Mesenchymal stem cell (in vitro differentiated cells and primary cell): Measurements from ENCODE around the gene CPSF4.

Experiments
- DNase-seq: peaks from one replicate; pipeline ENCODE4 v3.0.0-alpha.2; 2013
- H2AFZ ChIP-seq: one replicate; pipeline ENCODE4 v1.6.1; 2013; ENCODE audit warnings: low read depth, mild to moderate bottlenecking, control low read depth, inconsistent platforms, low read length, moderate library complexity
- H2AK5ac ChIP-seq: 2 replicates; pipeline ENCODE4 v1.6.1; 2013; ENCODE audit warnings: low read length, moderate library complexity, mild to moderate bottlenecking, inconsistent platforms; ENCODE audit not compliant: severe bottlenecking
- H2BK120ac ChIP-seq: one replicate; pipeline ENCODE4 v1.6.1; 2013; ENCODE audit warnings: low read depth, mild to moderate bottlenecking, inconsistent platforms, low read length, moderate library complexity
- H2BK12ac ChIP-seq, 2 experiments: one replicate each; pipeline ENCODE4 v1.6.1; 2013; ENCODE audit warnings: inconsistent platforms in 2 of 2, low read length in 2 of 2, mild to moderate bottlenecking in 2 of 2, moderate library complexity in 2 of 2, control low read depth in 1 of 2
- H2BK15ac ChIP-seq: one replicate; pipeline ENCODE4 v1.6.1; 2013; ENCODE audit warnings: mild to moderate bottlenecking, low read depth, inconsistent platforms; ENCODE audit not compliant: poor library complexity, severe bottlenecking
- H2BK5ac ChIP-seq: 2 replicates; pipeline ENCODE4 v1.6.1; 2013; ENCODE audit warnings: low read depth, mild to moderate bottlenecking, low read length, control low read depth, inconsistent platforms; ENCODE audit not compliant: poor library complexity, severe bottlenecking
- H3K14ac ChIP-seq, 2 experiments: one replicate each; pipeline ENCODE4 v1.6.1; 2013; ENCODE audit warnings: inconsistent platforms in 2 of 2, low read length in 2 of 2, control low read depth in 1 of 2, mild to moderate bottlenecking in 1 of 2, moderate library complexity in 1 of 2
- H3K18ac ChIP-seq, 2 experiments: one replicate each; pipeline ENCODE4 v1.6.1; 2013; ENCODE audit warnings: inconsistent platforms in 2 of 2, low read length in 2 of 2, control low read depth in 1 of 2, low read depth in 1 of 2, mild to moderate bottlenecking in 1 of 2
- H3K23ac ChIP-seq, 2 experiments: one replicate each; pipeline ENCODE4 v1.6.1; 2013; ENCODE audit warnings: inconsistent platforms in 2 of 2, low read length in 2 of 2, mild to moderate bottlenecking in 2 of 2, moderate library complexity in 2 of 2, control low read depth in 1 of 2
- H3K27ac ChIP-seq: 2 replicates; pipeline ENCODE4 v1.5.1; 2013; ENCODE audit warnings: mild to moderate bottlenecking, moderate library complexity, low read length, control low read depth, inconsistent platforms; ENCODE audit not compliant: poor library complexity, severe bottlenecking
- H3K27me3 ChIP-seq, 2 experiments: 2 replicates each; pipeline versions ENCODE4 v1.6.1 to v1.7.0; 2013; ENCODE audit warnings: low read length in 2 of 2, mild to moderate bottlenecking in 2 of 2, moderate library complexity in 2 of 2, control low read depth in 1 of 2, inconsistent platforms in 1 of 2; ENCODE audit not compliant: control insufficient read depth in 1 of 2, insufficient read depth in 1 of 2
- H3K36me3 ChIP-seq, 2 experiments: 2 replicates each; pipeline versions ENCODE4 v1.6.1 to v1.7.0; 2013; ENCODE audit warnings: low read length in 2 of 2, control low read depth in 1 of 2, inconsistent platforms in 1 of 2, low read depth in 1 of 2, mild to moderate bottlenecking in 1 of 2; ENCODE audit not compliant: insufficient read depth in 2 of 2, control insufficient read depth in 1 of 2
- H3K4ac ChIP-seq, 2 experiments: one replicate each; pipeline ENCODE4 v1.6.1; 2013; ENCODE audit warnings: inconsistent platforms in 2 of 2, low read length in 2 of 2, mild to moderate bottlenecking in 2 of 2, moderate library complexity in 2 of 2, control low read depth in 1 of 2, low read depth in 1 of 2
- H3K4me1 ChIP-seq: 2 replicates; pipeline ENCODE4 v1.6.1; 2013; ENCODE audit warnings: low read depth, low read length, control low read depth; ENCODE audit not compliant: control insufficient read depth, insufficient read depth
- H3K4me2 ChIP-seq: 2 replicates; pipeline ENCODE4 v1.6.1; 2013; ENCODE audit warnings: low read length, mild to moderate bottlenecking, inconsistent platforms; ENCODE audit not compliant: poor library complexity, severe bottlenecking
- H3K4me3 ChIP-seq, 2 experiments: 2 replicates each; pipeline versions ENCODE4 v1.5.1 to v1.7.0; 2013; ENCODE audit warnings: low read length in 2 of 2, mild to moderate bottlenecking in 2 of 2, control low read depth in 1 of 2, low read depth in 1 of 2; ENCODE audit not compliant: insufficient read depth in 1 of 2
- H3K79me1 ChIP-seq: replicated peaks from 2 replicates; pipeline ENCODE4 v1.6.1; 2013; ENCODE audit warnings: mild to moderate bottlenecking, control low read depth, low read length, inconsistent platforms; ENCODE audit not compliant: poor library complexity, severe bottlenecking
- H3K9ac ChIP-seq: 2 replicates; pipeline ENCODE4 v1.7.0; 2013; ENCODE audit warnings: mild to moderate bottlenecking, low read length, moderate library complexity
- H3K9me3 ChIP-seq: 2 replicates; pipeline ENCODE4 v1.7.0; 2013; ENCODE audit warnings: mild to moderate bottlenecking, low read length; ENCODE audit not compliant: control insufficient read depth
- H4K8ac ChIP-seq: one replicate; pipeline ENCODE4 v1.6.1; 2013; ENCODE audit warnings: inconsistent platforms, mild to moderate bottlenecking, low read length, moderate library complexity
- H4K91ac ChIP-seq: one replicate; pipeline ENCODE4 v1.6.1; 2013; ENCODE audit warnings: mild to moderate bottlenecking, low read length, inconsistent platforms
- WGBS: methylation state at CpG from one replicate; pipeline ENCODE4 v1.1.7; 2013; ENCODE audit warnings: mixed read lengths; 5-methylcytosine and 5-hydroxymethylcytosine counted together

The CPSF4 gene

GRCh38 chr7:99419323-99420021, 19.3 kb upstream of the CPSF4 start:
- H4K8ac ChIP-seq, result no peak overlapping the region
- H3K27ac ChIP-seq, result no peak overlapping the region
- WGBS, result 96% methylated on average over 29 of the region's 29 CpGs
- no peak overlapping the region for H2BK5ac ChIP-seq
- H3K14ac ChIP-seq, result no peak overlapping the region
- H3K79me1 ChIP-seq, result peaks cover 39% of the 10 kb centered on the region
- H3K18ac ChIP-seq, result no peak overlapping the region
- no peaks in the 10 kb centered on the region for H3K9me3 ChIP-seq
- H3K36me3 ChIP-seq, result peaks cover 82 to 92% of the 10 kb centered on the region in 2 experiments
- no peak overlapping the region for H2AFZ ChIP-seq
- H2BK15ac ChIP-seq, result no peak overlapping the region
- no peak overlapping the region for H2BK120ac ChIP-seq
- DNase-seq, result no peak
- H2BK12ac ChIP-seq, result no peak overlapping the region
- H3K4ac ChIP-seq, result no peak overlapping the region
- H3K23ac ChIP-seq, result no peak overlapping the region
- H3K4me2 ChIP-seq, result no peak overlapping the region
- no peak overlapping the region for H3K9ac ChIP-seq
- no peaks in the 10 kb centered on the region for H3K27me3 ChIP-seq
- no peak overlapping the region for H4K91ac ChIP-seq
- H3K4me3 ChIP-seq, result no peak overlapping the region
- H2AK5ac ChIP-seq, result no peak overlapping the region
- no peaks in the 10 kb centered on the region for H3K4me1 ChIP-seq

GRCh38 chr7:99420213-99420612, 18.5 kb upstream of the CPSF4 start:
- H4K91ac ChIP-seq, result no peak overlapping the region
- no peak overlapping the region for H3K4me3 ChIP-seq
- no peaks in the 10 kb centered on the region for H3K9me3 ChIP-seq
- H3K23ac ChIP-seq, result no peak overlapping the region
- H3K4me2 ChIP-seq, result no peak overlapping the region
- no peak for DNase-seq
- WGBS, result over 99% methylated on average over 5 of the region's 5 CpGs
- no peak overlapping the region for H2BK15ac ChIP-seq
- peaks cover 82 to 92% of the 10 kb centered on the region in 2 experiments for H3K36me3 ChIP-seq
- H2BK5ac ChIP-seq, result no peak overlapping the region
- H2BK12ac ChIP-seq, result no peak overlapping the region
- H2AK5ac ChIP-seq, result no peak overlapping the region
- H4K8ac ChIP-seq, result no peak overlapping the region
- no peak overlapping the region for H3K18ac ChIP-seq
- no peak overlapping the region for H3K14ac ChIP-seq
- H2BK120ac ChIP-seq, result no peak overlapping the region
- H3K9ac ChIP-seq, result no peak overlapping the region
- H3K79me1 ChIP-seq, result peaks cover 39% of the 10 kb centered on the region
- H3K4ac ChIP-seq, result no peak overlapping the region
- H3K4me1 ChIP-seq, result no peaks in the 10 kb centered on the region
- no peak overlapping the region for H2AFZ ChIP-seq
- no peak overlapping the region for H3K27ac ChIP-seq
- H3K27me3 ChIP-seq, result no peaks in the 10 kb centered on the region

GRCh38 chr7:99420986-99421385, 17.8 kb upstream of the CPSF4 start:
- DNase-seq, result no peak
- Histone ChIP-seq H3K27me3 (no peaks in the 10 kb centered on the region), H2BK5ac (no peak overlapping the region), H3K18ac (no peak overlapping the region), H3K23ac (no peak overlapping the region), H3K4ac (no peak overlapping the region), H3K9ac (no peak overlapping the region), H3K4me3 (no peak overlapping the region), H3K4me1 (no peaks in the 10 kb centered on the region), H2AK5ac (no peak overlapping the region), H3K4me2 (no peak overlapping the region), H3K27ac (no peak overlapping the region), H4K91ac (no peak overlapping the region), H3K36me3 (peaks cover 86 to 93% of the 10 kb centered on the region in 2 experiments), H2BK15ac (no peak overlapping the region), H2BK120ac (no peak overlapping the region), H3K9me3 (no peaks in the 10 kb centered on the region), H2BK12ac (no peak overlapping the region), H4K8ac (no peak overlapping the region), H2AFZ (no peak overlapping the region), H3K79me1 (peaks cover 40% of the 10 kb centered on the region), H3K14ac (no peak overlapping the region)
- 98% methylated on average over 7 of the region's 7 CpGs for WGBS

- Histone ChIP-seq H3K4me3 (no peak overlapping the region), H3K79me1 (peaks cover 38% of the 10 kb centered on the region), H2BK5ac (no peak overlapping the region), H3K27me3 (no peaks in the 10 kb centered on the region), H4K8ac (no peak overlapping the region), H3K36me3 (peaks cover 78 to 81% of the 10 kb centered on the region in 2 experiments), H3K4me1 (no peaks in the 10 kb centered on the region), H2AK5ac (no peak overlapping the region), H3K27ac (no peak overlapping the region), H3K14ac (no peak overlapping the region), H3K18ac (no peak overlapping the region), H3K9ac (no peak overlapping the region), H2BK12ac (no peak overlapping the region), H2BK15ac (no peak overlapping the region), H3K4me2 (no peak overlapping the region), H3K9me3 (no peaks in the 10 kb centered on the region), H3K4ac (no peak overlapping the region), H4K91ac (no peak overlapping the region), H2BK120ac (no peak overlapping the region), H3K23ac (no peak overlapping the region), H2AFZ (no peak overlapping the region)
- 95% methylated on average over 11 of the region's 11 CpGs for WGBS
- DNase-seq, result no peak
Observed at GRCh38 chr7:99422186-99422585, 16.6 kb upstream of the CPSF4 start.
